Measurements from ENCODE around the gene UHRF1.
"Not testable (repeated sequence)": the region's sequence is repeated elsewhere in the genome, so short reads cannot be mapped to it uniquely, and the experiment has no call there.

The UHRF1 gene

DNA sequence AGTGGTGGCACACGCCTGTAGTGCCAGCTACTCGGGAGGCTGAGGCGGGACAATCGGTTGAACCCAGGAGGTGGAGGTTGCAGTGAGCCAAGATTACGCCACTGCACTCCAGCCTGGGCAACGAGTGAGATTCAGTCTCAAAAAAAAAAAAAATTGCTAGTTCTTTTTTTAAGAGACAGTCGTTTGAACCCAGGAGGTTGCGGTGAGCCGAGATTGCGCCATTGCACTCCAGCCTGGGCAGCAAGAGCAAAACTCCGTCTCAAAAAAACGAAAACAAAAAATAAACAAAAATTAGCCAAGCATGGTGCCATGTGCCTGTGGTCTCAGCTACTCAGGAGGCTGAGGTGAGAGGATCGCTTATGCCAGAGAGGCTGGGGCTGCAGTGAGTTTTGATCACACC is 8.4 kb upstream of the UHRF1 start:
- DNase-seq (ENCODE audit: low read depth in 2 of 2) = not testable (repeated sequence)

DNA sequence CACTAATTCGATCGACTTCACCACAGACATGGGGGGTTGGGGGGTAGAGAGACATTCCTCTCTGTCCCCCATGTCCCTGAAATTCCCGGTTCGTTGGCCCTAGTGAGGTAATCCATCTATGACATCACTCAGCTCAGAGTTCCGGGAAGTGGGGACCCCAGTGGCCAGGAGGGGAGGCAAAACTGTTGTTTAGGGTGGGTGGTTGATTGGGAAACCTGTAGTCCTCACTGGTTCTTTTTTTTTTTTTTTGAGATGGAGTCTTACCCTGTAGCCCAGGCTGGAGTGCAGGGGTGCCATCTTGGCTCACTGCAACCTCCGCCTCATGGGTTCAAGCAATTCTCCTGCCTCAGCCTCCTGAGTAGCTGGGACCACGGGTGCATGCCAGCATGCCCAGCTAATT is 6.5 kb upstream of the UHRF1 start, which contains the start of gene ARRDC5:
ARRDC5 (minus strand) TSS at position 101 of the 400 bp plus-strand sequence; CDS start at position 30, 71 bp downstream.
- DNase-seq (ENCODE audit: low read depth in 2 of 2) = no peak

DNA sequence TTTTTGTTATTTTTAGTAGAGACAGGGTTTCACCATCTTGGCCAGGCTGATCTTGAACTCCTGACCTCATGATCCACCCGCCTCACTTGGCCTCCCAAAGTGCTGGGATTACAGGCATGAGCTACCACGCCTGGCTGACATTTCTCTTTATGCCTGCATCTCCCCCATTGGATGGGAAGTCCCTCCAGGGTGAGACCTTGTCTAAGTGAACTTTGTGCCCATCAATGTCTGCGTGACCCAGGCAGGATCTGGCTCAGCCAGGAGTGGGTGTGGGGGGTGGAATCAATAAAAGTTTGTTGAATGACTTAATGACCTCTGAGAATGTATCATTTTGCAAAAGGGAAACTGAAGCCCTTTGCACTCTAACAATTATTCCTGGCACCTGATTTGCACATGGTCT is 4.8 kb upstream of the UHRF1 start:
- DNase-seq (ENCODE audit: low read depth in 2 of 2) = no peak

DNA sequence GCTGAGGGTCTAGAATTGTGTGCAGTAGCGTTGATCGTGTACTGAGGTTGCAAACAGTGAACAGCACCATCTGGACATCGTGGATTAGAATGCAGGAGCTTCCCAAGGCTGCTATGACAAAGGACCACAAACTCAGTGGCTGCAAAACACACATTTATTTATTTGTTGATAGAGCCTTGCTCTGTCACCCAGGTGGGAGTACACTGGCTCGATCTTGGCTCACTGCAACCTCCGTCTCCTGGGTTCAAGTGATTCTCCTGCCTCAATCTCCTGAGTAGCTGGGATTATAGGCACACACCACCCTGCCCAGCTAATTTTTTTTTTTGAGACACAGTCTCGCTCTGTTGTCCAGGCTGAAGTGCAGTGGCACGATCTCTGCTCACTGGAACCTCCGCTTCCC is 2.3 kb upstream of the UHRF1 start:
- DNase-seq (ENCODE audit: low read depth in 2 of 2) = no peak

DNA sequence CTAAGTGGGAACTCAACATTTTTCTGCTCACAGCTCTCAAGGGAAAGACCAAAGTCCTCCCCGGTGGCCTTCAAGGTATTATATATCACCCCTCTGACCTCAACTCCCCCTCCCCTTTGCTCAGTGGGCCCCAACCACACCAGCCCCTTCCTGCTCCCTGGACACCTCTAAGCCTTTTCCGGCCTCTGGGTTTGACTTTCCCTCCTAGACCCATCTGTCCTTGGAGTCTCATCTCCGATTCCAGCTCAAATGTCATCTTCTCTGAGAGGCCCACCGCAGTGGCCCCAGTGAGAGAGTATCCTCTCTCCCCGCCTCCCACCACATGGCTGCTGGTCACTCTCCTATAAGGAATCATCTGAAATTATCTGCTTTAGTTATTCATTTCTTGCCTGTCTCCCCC is 941 bp upstream of the UHRF1 start:
- no peak for DNase-seq (ENCODE audit: low read depth in 2 of 2)

DNA sequence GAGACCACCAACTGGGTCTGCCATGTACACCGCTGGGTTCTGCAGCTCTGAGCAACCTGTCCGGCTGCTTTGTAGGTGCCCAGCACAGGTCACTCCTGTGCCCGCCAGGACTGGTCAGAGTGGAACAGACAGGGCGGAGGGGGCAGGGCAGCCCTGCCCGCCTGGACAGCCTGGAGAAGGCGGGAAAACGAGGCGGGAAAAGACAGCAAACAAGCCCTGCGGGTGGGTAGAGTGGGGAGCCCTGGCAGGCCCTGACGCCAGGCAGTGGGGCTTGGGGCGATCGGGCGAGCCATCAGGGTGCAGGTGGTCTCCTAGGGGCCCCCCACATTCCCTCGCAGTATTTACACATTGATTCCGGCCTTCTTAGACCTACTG is 533 bp upstream of the UHRF1 start:
- DNase-seq (ENCODE audit: low read depth in 2 of 2) = no peak

DNA sequence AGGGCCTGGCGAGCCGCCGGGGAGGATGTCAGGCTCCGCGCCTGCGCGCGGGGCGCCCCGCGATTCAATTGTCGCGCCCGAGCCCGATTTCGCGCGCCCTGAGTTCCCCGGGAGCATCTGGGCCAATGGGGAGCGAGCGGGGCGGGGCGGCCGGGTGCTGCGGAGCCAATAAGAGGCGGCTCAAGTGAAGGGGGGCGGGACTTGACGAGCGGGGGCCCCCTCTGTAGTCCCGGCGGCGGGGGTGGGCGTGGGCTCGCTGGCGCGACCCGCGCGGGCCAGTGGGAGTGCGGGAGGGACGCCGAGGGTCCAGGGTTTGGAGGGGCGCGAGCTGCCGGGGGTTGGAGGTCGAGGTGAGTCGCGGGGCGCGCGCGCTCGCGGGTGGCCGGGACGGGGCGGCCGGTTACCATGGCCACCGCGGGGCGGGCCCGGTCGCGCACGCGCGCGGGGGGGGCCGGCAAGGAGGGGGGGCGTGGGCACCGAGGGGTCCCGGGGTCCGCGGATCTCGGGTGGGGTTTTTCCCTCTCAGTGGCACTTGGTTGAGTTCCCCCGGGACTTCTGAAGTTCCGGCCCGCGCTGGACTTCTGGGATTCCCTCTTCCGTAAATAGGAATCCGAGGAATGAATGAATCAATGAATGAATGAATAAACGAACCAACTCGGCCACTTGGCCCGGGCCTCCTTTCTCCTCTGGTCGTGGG is 744 bp downstream of the UHRF1 start:
- peak; percentile 83 to 84 for DNase-seq (ENCODE audit: low read depth in 2 of 2)

DNA sequence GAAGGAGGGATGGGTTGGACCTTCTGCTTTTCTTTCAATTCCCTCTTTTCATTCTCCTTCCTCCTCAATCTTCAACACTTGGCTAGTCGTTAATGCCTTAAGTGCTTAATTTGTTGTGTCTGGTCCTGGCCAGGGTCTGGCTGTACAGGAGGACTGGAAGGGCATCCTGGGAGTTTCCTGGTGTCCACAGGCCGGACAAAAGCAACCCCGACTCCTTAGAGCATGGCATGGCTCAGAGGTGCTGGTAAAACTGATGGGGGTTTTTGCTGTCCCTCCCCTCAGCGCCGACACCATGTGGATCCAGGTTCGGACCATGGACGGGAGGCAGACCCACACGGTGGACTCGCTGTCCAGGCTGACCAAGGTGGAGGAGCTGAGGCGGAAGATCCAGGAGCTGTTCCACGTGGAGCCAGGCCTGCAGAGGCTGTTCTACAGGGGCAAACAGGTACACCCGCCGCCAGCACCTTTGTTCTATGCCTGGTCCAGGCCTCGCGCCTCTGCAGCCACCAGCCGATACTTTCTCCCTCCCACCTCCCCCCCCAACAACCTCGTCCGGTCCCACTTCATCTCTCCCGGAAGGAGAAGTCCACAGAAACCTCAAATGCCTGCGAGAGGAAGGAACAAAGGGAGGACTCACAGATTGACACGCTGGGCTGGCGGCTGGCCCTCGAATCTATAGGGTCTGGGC is 1.4 kb downstream of the UHRF1 start:
- no peak for DNase-seq (ENCODE audit: low read depth in 2 of 2)

DNA sequence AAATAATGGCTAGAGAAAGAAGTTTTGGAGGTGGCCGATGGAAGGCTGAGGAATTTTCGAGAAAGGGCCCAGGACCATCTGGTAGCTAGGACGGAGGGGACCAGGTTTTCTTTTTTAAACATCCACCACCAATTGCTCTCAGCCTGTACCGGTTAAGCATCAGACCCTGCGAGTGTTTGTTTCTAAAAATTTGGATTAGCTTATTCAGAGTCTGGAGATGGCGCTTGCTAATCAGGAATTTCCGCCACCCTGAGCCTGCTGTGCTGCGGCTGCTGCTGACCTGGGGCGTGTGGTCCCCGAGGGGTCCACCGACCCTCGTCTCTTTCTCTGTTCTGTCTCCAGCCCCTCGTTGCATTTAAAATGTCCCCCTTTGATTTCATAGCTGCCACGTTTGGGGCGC is 2.0 kb downstream of the UHRF1 start:
- no peak for DNase-seq (ENCODE audit: low read depth in 2 of 2)

DNA sequence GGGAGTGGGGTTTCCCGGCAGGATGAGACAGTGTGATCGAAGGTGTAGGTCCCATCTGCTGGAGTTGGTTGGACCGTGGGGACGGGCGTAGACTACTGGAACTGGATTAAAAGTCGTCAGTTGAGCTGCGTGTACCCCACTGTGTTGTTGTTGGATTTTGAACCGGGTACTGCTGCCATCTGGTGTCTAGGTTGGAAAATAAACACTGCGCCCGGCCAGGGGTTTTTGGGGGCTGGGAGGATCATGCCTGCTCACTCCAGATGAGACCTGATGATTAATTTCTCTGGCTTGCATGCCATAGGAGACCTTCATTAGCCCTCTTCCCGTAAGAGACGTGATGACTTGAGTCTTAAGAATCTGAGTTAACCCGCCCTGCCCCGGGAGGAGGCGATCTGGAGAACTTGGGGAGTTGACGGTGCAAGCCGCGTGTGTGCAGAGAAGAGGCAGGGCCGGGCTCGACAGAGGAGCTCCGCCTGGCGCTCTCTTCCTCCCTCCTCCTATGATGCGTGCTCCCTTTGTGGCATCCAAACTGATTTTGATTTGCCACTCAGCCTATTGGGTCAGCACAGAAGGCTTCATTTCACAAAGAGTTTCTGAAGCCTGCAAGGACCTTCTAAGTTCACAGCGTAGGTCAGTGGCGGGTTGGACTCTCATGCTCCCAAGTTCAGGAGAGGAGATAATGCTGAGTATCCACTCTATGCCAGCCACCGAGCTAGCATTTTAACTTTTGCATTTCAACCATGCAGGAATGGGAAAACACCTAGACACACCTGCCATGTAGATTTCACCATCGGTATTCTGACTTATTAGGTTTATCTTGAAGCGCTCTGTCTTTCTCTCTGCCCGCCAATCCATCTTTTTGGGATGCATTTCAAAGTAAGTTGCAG is 2.7 kb downstream of the UHRF1 start:
- peak; percentile 35 to 43 for DNase-seq (ENCODE audit: low read depth in 2 of 2)

DNA sequence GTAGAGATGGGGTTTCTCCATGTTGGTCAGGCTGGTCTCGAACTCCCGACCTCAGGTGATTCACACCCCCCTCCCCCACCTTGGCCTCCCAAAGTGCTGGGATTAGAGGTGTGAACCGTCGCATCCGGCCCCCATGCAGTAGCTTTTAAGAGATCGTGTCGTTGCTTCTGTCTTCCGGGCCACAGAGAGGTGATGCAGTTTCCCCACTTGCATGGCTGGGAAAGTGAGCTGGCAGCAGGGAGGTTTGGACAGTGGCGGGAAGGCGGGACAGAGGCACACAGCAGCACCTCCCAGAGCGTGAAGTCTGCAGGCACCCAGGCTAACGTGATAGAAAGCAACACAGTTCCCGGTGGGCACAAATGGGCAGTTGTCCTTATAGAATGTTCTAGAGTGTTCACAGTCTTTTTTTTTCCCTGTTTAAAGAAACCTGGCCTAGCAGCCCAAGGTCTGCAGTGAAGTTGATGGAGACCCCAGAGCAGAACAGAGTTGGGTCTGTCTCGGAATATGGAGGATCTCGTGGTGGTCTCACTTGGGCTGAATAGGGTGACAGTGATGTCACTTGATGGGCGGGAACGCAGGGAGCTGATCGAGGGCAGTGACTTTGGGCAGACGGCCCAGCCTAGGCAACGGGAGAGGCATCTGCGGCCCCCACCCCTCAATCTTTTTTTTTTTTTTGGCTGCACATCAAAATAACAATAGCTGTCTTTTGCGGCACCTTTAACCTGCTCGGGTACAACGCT is 4.9 kb downstream of the UHRF1 start:
- DNase-seq (ENCODE audit: low read depth in 2 of 2) = no peak

DNA sequence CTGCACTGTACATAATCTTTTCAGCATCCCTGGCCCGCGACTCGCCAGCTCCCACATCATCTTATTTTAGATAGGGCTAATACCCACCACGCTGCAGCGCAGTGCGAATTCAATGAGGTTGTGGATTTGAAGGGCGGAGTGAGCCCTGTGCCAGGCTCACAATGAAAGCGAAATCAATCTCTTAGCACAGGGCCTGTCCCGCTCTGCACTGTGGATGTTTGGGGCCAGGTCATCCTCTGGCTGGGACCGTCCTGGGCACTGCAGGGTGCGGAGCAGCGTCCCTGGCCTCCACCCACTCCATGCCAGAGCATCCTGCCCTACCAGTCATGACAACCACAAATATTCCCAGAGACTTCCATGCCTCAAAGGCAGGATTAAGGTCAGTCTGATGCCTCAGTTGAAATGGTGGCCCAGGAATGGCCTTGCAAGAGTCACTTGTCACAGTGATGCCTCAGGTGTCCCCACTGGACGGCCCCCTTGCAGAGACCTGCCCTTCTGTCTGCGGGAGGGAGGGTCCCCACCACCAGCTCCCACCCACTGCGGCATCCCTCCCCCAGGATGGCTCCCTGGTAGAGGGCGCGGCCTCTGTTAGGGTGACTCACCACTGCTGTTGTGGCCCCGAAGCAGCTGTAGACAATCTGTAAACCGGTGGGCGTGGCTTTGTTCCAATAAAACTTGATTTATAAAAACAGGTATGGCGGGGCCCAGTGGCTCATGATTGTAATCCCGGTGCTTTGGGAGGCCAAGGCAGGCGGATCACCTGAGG is 5.6 kb downstream of the UHRF1 start:
- DNase-seq (ENCODE audit: low read depth in 2 of 2) = peak; percentile 53 to 56

DNA sequence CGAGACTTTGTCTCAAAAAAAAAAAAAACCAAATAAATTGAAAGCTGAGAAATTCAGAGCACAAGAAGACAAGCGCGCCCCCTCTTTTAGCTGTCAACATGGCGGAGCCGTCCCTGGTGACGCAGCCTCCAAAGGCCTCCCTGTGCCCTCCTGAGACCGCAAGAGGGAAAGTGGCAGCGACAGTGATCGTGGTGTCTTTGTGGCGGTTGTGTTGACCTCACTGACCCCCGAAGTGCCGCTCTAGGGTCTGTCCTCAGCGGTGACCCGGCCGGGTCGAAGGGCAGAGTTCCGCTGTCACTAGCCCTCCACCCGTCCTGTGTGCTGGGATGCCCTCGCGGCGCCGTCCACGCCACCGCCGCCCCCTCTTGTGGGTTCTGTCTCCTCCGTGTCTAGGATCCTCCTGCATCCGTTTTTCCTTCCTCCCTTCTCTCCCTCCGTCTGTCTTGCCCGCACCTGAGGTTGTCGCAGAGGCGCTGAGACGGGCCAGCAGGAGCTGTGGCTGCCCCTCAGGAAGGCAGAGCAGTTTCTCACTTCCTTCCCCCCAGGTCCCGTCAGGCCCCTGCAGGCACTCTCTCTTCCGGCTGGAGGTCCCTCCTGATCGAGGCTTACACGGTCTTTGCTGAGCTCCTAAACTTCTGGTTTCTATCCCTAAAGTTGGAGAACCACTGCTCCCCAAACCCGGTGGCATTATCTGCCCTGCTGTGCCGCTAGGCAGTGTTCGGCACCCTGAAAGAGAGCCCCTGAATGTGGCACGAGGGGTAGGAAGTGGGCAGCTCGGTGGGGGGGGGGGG is 7.2 kb downstream of the UHRF1 start:
- no peak for DNase-seq (ENCODE audit: low read depth in 2 of 2)

DNA sequence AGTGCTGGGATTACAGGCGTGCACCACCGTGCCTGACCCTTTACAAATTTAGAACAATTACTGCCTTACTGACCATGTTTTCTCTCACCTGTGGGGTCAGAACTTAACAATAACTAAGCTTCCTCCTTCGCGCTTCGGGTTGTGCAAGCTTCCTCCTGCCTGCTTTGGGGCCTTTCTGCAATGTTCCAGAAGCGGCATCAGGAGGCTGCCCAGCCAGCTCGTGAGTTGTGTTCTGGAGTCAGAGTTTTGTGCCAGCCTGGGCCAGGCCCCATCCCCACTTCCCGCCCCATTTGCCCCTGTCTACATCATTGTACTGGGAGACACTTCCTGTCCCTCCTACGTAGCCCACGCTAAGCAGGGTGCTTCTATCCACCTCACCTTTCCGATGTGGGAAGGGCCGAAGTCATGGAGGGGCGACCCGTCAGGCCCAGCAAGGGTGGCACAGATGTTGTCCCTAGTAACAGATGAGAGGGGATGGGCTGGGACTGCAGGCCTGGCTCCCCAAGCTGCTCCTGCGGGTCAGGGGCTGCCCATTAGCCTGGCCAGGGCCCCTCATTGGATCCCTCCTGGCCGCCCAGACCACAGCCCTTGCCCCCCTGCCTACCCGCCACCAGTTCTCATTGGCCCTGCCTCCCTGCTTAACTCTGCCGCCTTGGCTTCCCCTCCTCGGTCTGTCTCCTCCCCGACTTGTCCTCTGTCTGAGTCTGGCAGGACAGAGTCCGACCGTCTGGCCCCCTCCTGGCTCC is 13.4 kb downstream of the UHRF1 start:
- DNase-seq (ENCODE audit: low read depth in 2 of 2) = no peak

DNA sequence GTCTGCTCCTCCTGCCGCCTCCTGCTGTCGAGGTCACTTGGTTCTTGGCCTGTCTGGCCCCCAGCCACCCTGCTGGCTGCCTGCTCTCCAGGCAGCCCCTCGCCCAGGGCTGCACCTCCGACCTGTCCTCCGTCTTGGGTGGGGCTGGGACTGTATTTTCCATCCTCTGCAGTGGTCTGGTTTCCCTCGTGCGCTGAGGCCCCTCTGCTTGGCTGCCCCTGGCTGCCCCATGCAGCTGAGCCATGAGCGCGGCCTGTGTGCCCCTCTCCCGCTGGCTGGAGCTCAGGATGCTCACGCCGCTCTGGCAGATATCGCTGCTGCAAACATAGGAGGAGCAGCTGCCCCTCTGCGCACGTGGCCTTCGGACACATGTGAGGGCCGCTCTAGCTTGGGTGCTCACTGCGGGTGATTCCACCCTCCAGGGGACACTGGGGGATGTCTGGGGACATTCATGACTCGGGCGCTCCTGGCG is 14.0 kb downstream of the UHRF1 start:
- no peak for DNase-seq (ENCODE audit: low read depth in 2 of 2)

DNA sequence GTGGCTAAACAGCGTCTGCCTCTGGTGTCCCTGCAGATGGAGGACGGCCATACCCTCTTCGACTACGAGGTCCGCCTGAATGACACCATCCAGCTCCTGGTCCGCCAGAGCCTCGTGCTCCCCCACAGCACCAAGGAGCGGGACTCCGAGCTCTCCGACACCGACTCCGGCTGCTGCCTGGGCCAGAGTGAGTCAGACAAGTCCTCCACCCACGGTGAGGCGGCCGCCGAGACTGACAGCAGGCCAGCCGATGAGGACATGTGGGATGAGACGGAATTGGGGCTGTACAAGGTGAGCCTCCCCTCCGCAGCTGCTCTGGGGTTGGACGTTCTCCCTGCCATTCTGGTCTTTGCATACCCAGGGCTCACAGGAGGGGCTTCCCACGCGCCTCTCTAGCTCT is 19.9 kb downstream of the UHRF1 start:
- DNase-seq (ENCODE audit: low read depth in 2 of 2) = no peak

DNA sequence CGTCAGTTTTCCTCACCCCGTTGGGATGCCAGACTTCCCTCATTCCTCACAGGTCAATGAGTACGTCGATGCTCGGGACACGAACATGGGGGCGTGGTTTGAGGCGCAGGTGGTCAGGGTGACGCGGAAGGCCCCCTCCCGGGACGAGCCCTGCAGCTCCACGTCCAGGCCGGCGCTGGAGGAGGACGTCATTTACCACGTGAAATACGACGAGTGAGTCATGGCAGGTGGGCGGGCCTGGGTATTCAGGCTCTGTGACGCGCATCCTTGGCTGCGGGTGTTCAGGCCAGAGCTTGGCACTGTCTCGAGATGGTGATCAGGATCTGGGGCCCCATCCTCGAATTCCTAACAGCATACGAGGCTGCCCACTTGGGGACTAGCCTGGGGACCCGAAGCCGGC is 21.4 kb downstream of the UHRF1 start:
- no peak for DNase-seq (ENCODE audit: low read depth in 2 of 2)

DNA sequence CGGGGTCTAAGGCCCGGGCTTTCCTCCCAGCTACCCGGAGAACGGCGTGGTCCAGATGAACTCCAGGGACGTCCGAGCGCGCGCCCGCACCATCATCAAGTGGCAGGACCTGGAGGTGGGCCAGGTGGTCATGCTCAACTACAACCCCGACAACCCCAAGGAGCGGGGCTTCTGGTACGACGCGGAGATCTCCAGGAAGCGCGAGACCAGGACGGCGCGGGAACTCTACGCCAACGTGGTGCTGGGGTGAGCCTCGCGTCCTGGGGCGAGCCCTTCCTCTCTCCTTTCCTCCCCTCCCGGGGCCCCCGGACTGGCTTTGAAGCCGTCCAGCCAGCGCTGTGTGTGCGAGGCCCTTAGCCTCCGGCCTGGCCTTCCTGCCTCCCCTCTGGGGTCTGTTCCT is 23.4 kb downstream of the UHRF1 start:
- no peak for DNase-seq (ENCODE audit: low read depth in 2 of 2)

DNA sequence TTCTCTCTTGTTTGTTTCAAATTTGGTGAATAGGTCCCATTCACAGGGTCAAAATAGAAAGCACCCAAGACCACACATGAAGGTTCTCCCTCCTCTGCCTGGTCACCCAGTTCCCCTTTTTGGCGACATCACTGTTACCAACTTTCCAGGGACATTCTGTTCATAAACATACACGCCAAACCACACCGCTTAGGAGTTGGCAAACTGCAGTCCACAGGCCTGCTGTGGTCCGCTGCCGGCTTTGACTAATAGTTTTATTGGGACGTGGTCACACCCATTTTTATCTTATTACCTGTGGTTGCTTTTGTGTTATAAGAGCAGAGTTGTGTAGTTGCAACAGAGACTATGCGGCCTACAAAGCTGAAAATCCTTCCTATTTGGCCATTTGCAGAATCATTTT is 24.2 kb downstream of the UHRF1 start:
- DNase-seq (ENCODE audit: low read depth in 2 of 2) = no peak
